Measurements from ENCODE around the gene C19orf25. TPM values are rescaled to one million over a fixed set of nuclear protein-coding genes. Genes with fewer than 3 reads are reported as not detected.
"Not testable (repeated sequence)": the region's sequence is repeated elsewhere in the genome, so short reads cannot be mapped to it uniquely, and the experiment has no call there.

The C19orf25 gene
- polyA plus RNA-seq, 1 of the 3 experiments (the other 2 are of a cell fraction): 25.3 TPM

DNA sequence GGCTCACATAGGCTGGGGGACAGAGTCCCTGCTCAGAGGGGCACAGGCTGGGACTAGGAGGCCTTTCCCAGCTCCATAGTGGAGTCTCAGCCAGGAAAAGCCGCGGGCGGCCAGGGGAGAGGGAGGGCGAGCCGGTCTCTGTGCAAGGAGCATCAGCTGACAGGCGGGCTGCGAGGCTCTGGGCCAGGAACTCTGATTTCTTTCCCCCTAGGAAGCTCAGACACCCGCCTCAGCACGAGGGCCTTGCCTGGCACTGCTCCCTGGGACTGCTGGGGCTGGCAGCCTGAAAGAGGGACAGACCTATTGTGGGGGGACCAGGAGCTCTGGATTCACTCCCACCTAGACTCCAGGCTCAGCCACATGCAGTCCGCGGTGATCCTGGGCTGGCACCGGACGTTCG is 42.6 kb upstream of the C19orf25 start:
- no peaks in the 10 kb centered on the region for H3K4me1 ChIP-seq (ENCODE audit: control insufficient read depth in 1 of 2, insufficient read depth in 2 of 2, low read depth in 1 of 2, low read length in 1 of 2)
- no peak overlapping the region for H3K4me3 ChIP-seq (ENCODE audit: low read depth in 2 of 2, low read length in 1 of 2)
- H3K9me3 ChIP-seq: no peaks in the 10 kb centered on the region
- no peaks in the 10 kb centered on the region for H4K20me1 ChIP-seq (ENCODE audit: insufficient read depth)
- WGBS (ENCODE audit: low lambda C conversion rate): 83% methylated on average over 7 of the region's 14 CpGs
- no peak overlapping the region for H3K9ac ChIP-seq
- CTCF ChIA-PET: interaction anchor here (1.0 to 2.3 kb wide), 4 partner anchors 9 to 25 kb away, joined by 3 to 14 read pairs (median 4); partner anchors contain the start of gene ADAMTSL5
- H3K27me3 ChIP-seq (ENCODE audit: insufficient read depth): peaks cover 38% of the 10 kb centered on the region
- H2AFZ ChIP-seq (ENCODE audit: low read depth): no peak overlapping the region
- H3K4me2 ChIP-seq: no peak overlapping the region
- peaks cover 6% of the 10 kb centered on the region for H3F3A ChIP-seq (replicated peaks; ENCODE audit: insufficient read depth)
- H3K27ac ChIP-seq (ENCODE audit: low read depth in 2 of 2, low read length in 1 of 2): no peak overlapping the region
- no peak for DNase-seq
- TF ChIP-seq MXI1 (IDR thresholded peaks at IDR 0.05; ENCODE audit: low read depth, low read length): no peak
- TF ChIP-seq GABPA (IDR thresholded peaks at IDR 0.05; ENCODE audit: low read depth): no peak
- no peak for TF ChIP-seq MEF2A (IDR thresholded peaks at IDR 0.05; ENCODE audit: borderline replicate concordance, low read depth)
- TF ChIP-seq, protein P1, sequence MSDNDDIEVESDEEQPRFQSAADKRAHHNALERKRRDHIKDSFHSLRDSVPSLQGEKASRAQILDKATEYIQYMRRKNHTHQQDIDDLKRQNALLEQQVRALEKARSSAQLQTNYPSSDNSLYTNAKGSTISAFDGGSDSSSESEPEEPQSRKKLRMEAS (IDR thresholded peaks at IDR 0.05; ENCODE audit: low read depth): no peak
- TF ChIP-seq NRF1 (IDR thresholded peaks at IDR 0.05; ENCODE audit: low read depth, low read length): no peak
- TF ChIP-seq FOXM1 (IDR thresholded peaks at IDR 0.05; ENCODE audit: low read depth): no peak
- TF ChIP-seq TAF1 (IDR thresholded peaks at IDR 0.05; ENCODE audit: borderline replicate concordance, low read depth, low read length): no peak
- no peaks in the 10 kb centered on the region for H3K36me3 ChIP-seq (replicated peaks in 1 of 2; ENCODE audit: control insufficient read depth in 1 of 2, insufficient read depth in 2 of 2, low read length in 1 of 2)
- no peaks in the 10 kb centered on the region for H3K9me2 ChIP-seq
- H3K79me2 ChIP-seq (ENCODE audit: insufficient read depth): no peaks in the 10 kb centered on the region
- POLR2A ChIA-PET: interaction anchor here (1.1 kb wide), 1 partner anchor 69 kb away, joined by 3 read pairs; no protein-coding TSS in a partner anchor

- Histone ChIP-seq H3K4me1 (ENCODE audit: control insufficient read depth in 1 of 2, insufficient read depth in 2 of 2, low read depth in 1 of 2, low read length in 1 of 2) (no peaks in the 10 kb centered on the region), H3K79me2 (ENCODE audit: insufficient read depth) (no peaks in the 10 kb centered on the region), H4K20me1 (ENCODE audit: insufficient read depth) (no peaks in the 10 kb centered on the region), H3K4me2 (no peak overlapping the region), H3K9me3 (no peaks in the 10 kb centered on the region), H3K27ac (ENCODE audit: low read depth in 2 of 2, low read length in 1 of 2) (no peak overlapping the region), H3K9me2 (no peaks in the 10 kb centered on the region), H3F3A (replicated peaks; ENCODE audit: insufficient read depth) (peaks cover 6% of the 10 kb centered on the region), H3K4me3 (ENCODE audit: low read depth in 2 of 2, low read length in 1 of 2) (no peak overlapping the region), H3K27me3 (ENCODE audit: insufficient read depth) (peaks cover 25% of the 10 kb centered on the region), H3K9ac (no peak overlapping the region), H2AFZ (ENCODE audit: low read depth) (no peak overlapping the region), H3K36me3 (replicated peaks in 1 of 2; ENCODE audit: control insufficient read depth in 1 of 2, insufficient read depth in 2 of 2, low read length in 1 of 2) (no peaks in the 10 kb centered on the region)
- 47% methylated on average over 6 of the region's 17 CpGs for WGBS (ENCODE audit: low lambda C conversion rate)
- TF ChIP-seq RFX5 (IDR thresholded peaks at IDR 0.05; ENCODE audit: low read length) (no peak), FOSL2 (IDR thresholded peaks at IDR 0.05; ENCODE audit: borderline replicate concordance, low read depth) (no peak), IRF3 (IDR thresholded peaks at IDR 0.05; ENCODE audit: low read depth, low read length) (no peak), SMC3 (IDR thresholded peaks at IDR 0.05; ENCODE audit: low read depth, low read length) (no peak), FOXJ3 (CRISPR knock-in tag; IDR thresholded peaks at IDR 0.05) (no peak)
- TF ChIP-seq, protein P2, sequence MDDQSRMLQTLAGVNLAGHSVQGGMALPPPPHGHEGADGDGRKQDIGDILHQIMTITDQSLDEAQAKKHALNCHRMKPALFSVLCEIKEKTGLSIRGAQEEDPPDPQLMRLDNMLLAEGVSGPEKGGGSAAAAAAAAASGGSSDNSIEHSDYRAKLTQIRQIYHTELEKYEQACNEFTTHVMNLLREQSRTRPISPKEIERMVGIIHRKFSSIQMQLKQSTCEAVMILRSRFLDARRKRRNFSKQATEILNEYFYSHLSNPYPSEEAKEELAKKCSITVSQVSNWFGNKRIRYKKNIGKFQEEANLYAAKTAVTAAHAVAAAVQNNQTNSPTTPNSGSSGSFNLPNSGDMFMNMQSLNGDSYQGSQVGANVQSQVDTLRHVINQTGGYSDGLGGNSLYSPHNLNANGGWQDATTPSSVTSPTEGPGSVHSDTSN (IDR thresholded peaks at IDR 0.05): no peak
- TF ChIP-seq, protein P1 (IDR thresholded peaks at IDR 0.05; ENCODE audit: low read depth): no peak
- DNase-seq: no peak
- CTCF ChIA-PET: interaction anchor here (1.5 kb wide), 1 partner anchor 26 kb away, joined by 5 read pairs; no protein-coding TSS in a partner anchor
- POLR2A ChIA-PET: no interaction called here
Observed at GRCh38 chr19:1520203-1520780, 41.3 kb upstream of the C19orf25 start.

- H3K9me3 ChIP-seq; H2AFZ ChIP-seq (ENCODE audit: low read depth); H3K79me2 ChIP-seq (ENCODE audit: insufficient read depth); H3K27ac ChIP-seq (ENCODE audit: low read depth in 2 of 2, low read length in 1 of 2); H3K4me3 ChIP-seq (ENCODE audit: low read depth in 2 of 2, low read length in 1 of 2); DNase-seq; H3K9me2 ChIP-seq; H3K9ac ChIP-seq; H3K4me2 ChIP-seq; POLR2A ChIA-PET; H3F3A ChIP-seq (replicated peaks; ENCODE audit: insufficient read depth); H3K36me3 ChIP-seq (replicated peaks in 1 of 2; ENCODE audit: control insufficient read depth in 1 of 2, insufficient read depth in 2 of 2, low read length in 1 of 2); H4K20me1 ChIP-seq (ENCODE audit: insufficient read depth); H3K4me1 ChIP-seq (ENCODE audit: control insufficient read depth in 1 of 2, insufficient read depth in 2 of 2, low read depth in 1 of 2, low read length in 1 of 2): not testable (repeated sequence)
- WGBS (ENCODE audit: low lambda C conversion rate): 56% methylated on average over 4 of the region's 8 CpGs
- CTCF ChIA-PET: interaction anchor here (1.5 kb wide), 1 partner anchor 26 kb away, joined by 5 read pairs; no protein-coding TSS in a partner anchor
- peaks cover 20% of the 10 kb centered on the region for H3K27me3 ChIP-seq (ENCODE audit: insufficient read depth)
Observed at GRCh38 chr19:1519802-1520201, 40.8 kb upstream of the C19orf25 start.

Data from SK-N-SH (cell line).